Measurements from ENCODE around the gene APPL1.
"Not testable (repeated sequence)": the region's sequence is repeated elsewhere in the genome, so short reads cannot be mapped to it uniquely, and the experiment has no call there.

Gene APPL1

GRCh38 chr3:57275393-57275792 is 47.9 kb downstream of the APPL1 start:
- no peak for DNase-seq

DNA sequence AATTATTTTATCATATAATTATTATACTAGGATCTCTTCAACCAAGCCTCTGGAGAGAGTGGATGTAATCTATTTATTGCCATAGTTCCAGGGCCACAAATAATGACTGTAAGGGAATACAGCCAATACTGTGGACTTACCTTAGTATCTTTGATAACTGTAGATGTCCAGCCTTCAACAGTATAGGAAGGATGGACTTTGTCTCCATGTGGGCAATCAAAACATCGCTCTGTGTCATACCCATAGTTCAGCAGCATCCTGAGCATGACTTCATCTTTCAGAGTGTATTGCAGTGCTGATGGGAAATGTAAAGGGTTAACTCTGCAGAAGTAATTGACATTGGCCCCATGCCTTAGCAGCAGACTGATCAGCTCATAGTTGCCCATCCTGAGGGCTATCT is 50.7 kb downstream of the APPL1 start:
- no peak for DNase-seq

- no peak for DNase-seq
Observed at GRCh38 chr3:57279685-57280084, 52.2 kb downstream of the APPL1 start.

DNA sequence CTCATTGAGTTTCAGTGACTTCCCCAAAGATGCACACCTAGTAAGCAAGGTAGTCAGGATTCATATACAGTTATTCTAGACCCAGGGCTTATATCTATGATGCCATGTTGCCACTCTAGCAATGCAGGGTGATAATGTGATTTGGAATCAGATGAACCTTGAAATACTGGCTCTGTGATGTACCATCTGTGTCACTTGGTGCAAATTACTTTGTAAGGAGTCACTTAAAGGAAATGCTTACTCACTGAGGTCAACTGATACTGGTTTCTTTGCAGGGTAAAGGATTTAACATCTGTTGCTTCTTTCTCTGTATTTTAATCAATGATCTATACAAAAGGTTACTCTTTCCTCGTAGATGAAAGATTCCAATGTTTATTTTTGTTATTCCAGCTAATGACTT is 54.2 kb downstream of the APPL1 start:
- no peak for DNase-seq

GRCh38 chr3:57283334-57283733 is 55.8 kb downstream of the APPL1 start:
- DNase-seq = no peak

GRCh38 chr3:57287205-57287604 is 59.7 kb downstream of the APPL1 start:
- DNase-seq = no peak

DNA sequence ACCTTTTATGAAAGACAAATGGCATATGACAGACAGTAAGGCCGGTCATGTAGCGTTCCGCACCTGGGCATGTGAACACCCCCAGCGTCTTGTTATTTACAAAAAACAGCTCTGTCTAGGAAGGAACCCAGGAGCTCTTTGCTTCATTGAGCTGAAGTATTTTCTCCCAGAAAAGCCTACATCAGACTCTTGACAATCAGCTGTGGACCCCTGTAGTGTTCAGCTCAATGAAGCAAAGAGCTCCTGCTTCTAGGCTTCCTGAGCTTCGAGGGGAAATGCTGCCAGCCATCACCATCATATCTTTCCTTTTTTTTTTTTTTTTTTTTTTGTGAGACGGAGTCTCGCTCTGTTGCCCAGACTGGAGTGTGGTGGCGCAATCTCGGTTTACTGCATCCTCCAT is 60.9 kb downstream of the APPL1 start:
- no peak for DNase-seq

DNA sequence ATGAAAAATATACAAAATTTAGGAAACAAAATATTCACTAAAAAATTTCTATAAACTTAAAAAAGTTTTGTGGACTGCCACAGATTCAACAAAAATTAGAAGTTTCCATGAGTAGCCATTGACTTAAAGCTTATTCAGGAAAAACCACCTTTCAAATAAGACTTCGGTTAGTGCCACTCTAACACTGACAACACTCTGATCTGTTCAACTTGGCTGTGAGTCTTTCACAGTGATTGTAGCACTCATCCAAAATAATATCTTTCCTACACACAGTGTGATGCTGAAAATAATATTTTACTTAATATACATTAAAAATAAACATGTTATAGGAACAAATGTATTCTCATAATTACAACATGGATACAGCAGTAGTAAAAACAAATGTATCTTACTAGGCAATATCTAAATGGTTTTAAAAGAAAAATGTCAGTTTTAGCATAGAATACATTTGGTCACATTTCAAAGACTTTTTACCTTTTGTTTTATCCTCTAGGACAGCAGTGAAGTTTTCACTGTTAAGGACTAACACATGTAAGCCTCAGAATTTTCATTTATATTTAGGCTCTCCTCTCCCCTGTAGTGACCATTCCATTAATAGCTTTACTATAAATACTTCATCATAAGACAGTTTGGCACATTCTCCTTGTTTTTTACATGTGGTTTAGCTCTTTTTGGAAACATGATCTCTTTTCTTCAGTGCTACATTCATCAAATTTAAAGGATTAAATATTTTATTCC is 64.8 kb downstream of the APPL1 start, which contains the start of gene ASB14:
TSS of gene ASB14 (minus strand) at position 527 of the 738 bp plus-strand sequence. CDS start 652 bp downstream, outside the sequence.
- DNase-seq = no peak

GRCh38 chr3:57292897-57293526 is 65.5 kb downstream of the APPL1 start:
- DNase-seq = no peak

DNA sequence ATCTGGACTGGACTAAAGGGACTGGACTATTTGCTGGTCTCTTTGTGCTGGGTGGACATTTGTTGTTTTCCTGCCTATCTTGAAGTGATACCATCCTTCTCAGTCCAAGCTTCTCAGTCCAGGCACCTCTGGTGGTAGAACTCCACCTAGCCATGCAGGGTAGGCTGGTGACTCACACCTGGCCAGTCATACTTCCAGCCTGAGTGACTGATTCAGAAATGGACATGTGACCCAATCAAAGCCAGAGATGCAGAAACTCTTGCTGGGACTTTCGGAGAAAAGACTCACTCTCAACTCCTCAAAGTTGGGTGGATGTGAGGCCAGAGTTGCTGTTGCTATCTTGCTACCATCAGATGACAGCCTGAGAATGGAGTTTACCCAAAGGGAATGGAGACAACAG is 70.5 kb downstream of the APPL1 start:
- DNase-seq = no peak

GRCh38 chr3:57303520-57303919 is 76.0 kb downstream of the APPL1 start:
- DNase-seq = not testable (repeated sequence)

DNA sequence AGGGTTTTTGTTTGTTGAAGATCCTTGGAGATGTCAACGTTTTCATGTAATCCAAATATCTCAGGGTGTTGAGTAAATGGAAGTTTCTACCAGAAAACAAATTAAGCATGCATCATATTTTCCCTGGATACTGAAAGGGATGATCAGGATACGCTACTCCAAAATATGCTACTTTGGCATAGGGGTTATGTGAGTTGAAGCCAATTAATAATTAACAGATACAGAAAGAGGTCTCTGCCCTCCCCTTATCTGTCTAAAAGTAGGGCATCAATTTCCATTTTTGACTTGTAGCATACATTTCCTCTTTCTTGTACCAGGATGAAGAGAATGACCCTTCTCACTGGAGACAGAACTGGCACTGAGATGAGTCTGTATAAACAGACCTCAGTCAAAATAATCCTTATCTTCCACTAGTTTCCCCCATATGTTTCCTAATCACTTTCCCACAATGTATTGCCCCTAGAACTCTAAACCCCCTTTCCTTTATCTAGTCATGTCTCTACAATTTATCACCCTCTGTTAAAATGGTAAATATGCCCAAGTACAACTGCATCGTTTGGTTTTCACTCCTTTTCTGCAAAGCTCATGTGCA is 82.3 kb downstream of the APPL1 start:
- no peak for DNase-seq

- no peak for DNase-seq
Observed at GRCh38 chr3:57314204-57314603, 86.7 kb downstream of the APPL1 start.
